ENCODE data around the gene FIS1.

DNA sequence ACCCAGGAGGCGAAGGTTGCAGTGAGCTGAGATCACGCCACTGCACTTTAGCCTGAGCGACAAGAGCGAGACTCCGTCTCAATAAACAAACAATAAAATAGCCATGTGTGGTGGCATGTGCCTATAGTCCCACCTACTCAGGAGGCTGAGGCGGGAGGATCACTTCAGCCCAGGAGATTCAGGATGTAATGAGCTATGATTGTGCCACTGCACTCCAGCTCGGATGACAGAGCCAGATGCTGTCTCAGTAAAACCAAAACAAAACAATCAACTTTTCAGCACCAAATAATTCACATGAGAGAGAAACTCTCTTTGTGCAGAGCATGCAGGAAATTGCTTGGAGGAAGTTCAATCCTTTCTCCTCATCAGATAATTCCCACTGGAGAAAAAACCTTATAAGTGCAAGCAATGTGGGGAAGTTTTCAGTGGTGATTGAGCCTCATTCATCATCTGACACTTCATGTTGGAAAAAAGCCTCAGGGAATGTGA is 13.4 kb upstream of the FIS1 start:
- TF ChIP-seq, protein P1, sequence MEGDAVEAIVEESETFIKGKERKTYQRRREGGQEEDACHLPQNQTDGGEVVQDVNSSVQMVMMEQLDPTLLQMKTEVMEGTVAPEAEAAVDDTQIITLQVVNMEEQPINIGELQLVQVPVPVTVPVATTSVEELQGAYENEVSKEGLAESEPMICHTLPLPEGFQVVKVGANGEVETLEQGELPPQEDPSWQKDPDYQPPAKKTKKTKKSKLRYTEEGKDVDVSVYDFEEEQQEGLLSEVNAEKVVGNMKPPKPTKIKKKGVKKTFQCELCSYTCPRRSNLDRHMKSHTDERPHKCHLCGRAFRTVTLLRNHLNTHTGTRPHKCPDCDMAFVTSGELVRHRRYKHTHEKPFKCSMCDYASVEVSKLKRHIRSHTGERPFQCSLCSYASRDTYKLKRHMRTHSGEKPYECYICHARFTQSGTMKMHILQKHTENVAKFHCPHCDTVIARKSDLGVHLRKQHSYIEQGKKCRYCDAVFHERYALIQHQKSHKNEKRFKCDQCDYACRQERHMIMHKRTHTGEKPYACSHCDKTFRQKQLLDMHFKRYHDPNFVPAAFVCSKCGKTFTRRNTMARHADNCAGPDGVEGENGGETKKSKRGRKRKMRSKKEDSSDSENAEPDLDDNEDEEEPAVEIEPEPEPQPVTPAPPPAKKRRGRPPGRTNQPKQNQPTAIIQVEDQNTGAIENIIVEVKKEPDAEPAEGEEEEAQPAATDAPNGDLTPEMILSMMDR (IDR thresholded peaks at IDR 0.05; ENCODE audit: borderline replicate concordance, extremely low read depth, low read length, poor library complexity, severe bottlenecking) = no peak
- no peak for TF ChIP-seq EZH2 (IDR thresholded peaks at IDR 0.05; ENCODE audit: borderline replicate concordance, low read depth, low read length, severe bottlenecking)

All from DND-41 (cell line).